GM19397 (cell line): ENCODE data around the gene CLCN6.

Source experiments
- ATAC-seq: cut with Tn5 transposase; IDR thresholded peaks from one replicate; pipeline ENCODE4 v1.9.1; 2021; ENCODE audit warnings: mild to moderate bottlenecking, moderate library complexity; ENCODE audit not compliant: unreplicated experiment

CLCN6 gene, protein sequence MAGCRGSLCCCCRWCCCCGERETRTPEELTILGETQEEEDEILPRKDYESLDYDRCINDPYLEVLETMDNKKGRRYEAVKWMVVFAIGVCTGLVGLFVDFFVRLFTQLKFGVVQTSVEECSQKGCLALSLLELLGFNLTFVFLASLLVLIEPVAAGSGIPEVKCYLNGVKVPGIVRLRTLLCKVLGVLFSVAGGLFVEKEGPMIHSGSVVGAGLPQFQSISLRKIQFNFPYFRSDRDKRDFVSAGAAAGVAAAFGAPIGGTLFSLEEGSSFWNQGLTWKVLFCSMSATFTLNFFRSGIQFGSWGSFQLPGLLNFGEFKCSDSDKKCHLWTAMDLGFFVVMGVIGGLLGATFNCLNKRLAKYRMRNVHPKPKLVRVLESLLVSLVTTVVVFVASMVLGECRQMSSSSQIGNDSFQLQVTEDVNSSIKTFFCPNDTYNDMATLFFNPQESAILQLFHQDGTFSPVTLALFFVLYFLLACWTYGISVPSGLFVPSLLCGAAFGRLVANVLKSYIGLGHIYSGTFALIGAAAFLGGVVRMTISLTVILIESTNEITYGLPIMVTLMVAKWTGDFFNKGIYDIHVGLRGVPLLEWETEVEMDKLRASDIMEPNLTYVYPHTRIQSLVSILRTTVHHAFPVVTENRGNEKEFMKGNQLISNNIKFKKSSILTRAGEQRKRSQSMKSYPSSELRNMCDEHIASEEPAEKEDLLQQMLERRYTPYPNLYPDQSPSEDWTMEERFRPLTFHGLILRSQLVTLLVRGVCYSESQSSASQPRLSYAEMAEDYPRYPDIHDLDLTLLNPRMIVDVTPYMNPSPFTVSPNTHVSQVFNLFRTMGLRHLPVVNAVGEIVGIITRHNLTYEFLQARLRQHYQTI

DNA sequence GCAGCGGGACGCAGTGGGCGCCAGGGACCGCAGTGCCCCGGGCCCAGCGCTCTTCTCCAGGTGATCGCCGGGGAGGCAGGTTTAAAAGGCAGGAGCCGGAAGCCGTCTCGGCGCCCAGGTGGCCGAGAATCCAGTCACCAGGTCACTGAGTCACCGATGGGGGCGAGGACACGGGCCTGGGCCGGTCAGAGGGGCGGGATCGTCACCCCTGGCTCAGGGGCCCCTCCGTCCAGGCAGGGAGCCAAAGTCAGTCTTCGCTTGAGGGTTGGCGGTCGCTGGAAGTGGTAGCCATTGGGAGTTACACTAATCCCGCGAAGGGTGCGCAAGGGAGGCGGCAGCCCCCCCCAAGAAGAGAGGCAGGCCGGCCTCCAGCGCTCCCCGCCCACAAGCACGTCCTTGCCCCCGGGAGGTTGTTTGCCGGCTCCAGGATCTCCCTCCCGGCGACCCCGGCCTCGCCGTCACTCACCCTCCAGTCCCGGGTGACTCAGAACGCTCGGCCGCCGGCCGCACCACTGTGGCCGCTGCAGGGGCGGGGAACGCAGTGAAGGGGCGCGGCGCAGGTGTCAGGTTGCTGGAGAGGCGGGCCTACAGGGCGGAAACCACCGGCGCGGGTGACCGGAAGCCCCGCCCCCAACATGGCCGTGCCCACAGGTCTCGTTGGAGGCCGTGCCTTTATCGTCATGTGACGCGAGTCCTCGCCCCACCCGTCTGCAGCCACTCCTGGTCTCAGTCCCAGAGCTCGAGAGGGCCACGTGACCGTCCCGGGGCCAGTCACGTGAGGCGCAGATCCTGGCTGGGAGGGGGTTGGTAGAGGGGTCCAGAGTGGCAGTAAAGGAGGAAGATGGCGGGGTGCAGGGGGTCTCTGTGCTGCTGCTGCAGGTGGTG is at the start of gene CLCN6, which contains the start of gene MTHFR:
Gene CLCN6, plus strand, starts transcription at position 770 of the 885 bp plus-strand sequence. Its CDS starts 72 bp downstream, at position 842.
Gene MTHFR, minus strand, starts transcription at position 543 of the 885 bp plus-strand sequence. CDS start 2,848 bp downstream, outside the sequence.
- peak; percentile 84 for ATAC-seq

DNA sequence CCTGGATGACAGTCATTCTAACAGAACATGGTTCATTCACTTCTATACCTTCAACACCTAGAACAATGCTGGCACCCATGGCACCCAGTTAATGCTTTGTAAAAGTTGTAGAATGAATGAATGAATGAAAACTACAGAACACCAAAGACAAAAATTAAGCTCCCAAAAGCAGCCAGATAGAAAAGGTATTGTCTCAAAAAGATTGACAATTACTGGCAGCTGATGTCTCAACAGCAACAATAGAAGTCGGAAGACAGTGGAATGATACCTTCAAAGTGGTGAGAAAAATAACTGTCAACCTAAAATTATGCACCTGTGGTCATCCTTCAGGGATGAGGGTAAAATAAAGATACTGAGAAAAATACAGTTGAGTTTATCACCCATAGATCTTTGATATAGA is 48.9 kb upstream of the CLCN6 start:
- ATAC-seq = no peak

GRCh38 chr1:11759791-11760190 is 46.2 kb upstream of the CLCN6 start:
- no peak for ATAC-seq

DNA sequence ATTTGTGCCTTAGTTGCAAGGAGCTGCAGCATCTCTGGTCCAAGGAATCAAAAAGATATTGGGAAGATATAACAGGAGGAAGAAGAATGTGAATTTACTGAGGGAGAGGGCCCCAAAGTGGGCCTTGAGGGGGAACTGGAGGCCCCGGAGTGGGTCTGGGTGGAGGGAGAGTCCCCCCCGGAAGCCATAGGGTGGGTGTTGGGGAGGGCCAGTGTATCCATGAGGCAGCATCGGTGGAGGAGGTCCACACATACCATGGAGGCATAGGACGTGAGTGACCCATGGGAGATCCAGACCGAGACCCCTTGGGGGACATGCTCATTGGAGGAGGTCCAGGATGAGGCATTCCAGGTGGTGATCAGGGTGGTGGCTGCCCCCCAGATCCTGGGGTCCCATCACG is 44.7 kb upstream of the CLCN6 start:
- no peak for ATAC-seq

DNA sequence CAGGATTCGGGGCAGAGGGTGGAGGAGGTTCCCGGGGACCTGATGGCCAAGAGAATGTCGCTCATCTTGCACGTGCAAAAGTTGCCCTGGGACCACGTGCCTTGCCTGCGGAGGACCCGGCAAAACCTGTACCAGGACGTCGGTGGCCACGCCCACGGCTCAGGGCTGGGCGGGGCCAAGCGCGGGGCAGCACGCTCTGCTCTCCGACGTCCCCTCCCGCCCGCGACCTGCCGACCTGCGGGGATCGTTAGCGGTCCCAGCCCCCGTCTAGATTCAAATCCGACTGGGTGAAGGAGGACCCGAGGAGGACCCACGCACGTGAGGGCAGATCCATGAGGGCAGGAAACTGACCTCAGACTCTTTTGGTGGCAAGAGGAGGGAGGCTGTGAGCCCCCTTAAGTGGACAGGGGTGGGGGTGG is 44.0 kb upstream of the CLCN6 start, which contains the start of gene C1orf167:
Gene C1orf167, plus strand, starts transcription at position 206 of the 419 bp plus-strand sequence. CDS start 2,208 bp downstream, outside the sequence.
- no peak for ATAC-seq

DNA sequence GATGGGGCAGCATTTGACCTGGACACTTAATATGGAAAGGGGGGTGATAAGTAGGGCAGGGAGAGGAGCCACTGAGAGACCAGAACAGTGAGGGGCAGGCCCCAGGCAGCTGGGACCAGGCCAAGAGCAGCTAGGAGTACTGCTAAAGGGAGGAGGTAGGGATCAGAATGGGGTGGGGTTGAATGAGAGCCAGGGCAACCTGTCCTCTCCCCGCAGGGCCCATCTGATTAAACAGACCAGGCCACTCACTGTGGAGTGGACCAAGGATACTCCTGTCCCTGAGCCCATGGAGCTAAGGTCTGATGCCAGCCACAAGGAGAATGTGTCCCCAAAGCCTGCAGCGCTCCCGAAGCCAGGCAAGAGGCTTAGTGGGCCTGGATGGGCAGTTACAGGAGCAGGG is 41.9 kb upstream of the CLCN6 start:
- ATAC-seq = no peak

DNA sequence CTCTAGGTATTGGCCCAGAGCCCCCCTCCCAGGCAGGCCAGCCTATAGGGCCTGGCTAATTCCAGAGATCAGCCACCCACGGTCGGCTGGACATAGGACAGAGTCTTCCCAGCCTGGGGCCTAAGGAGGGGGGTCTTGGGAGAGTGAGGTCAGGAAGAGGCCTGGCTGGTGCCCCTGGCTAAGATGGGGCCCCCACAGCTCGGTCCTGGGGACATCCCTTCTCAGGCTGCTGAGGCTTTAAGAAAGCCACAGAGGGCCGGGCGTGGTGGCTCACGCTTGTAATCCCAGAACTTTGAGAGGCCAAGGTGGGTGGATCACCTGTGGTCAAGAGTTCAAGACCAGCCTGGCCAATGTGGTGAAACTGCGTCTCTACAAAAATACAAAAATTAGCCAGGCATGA is 41.5 kb upstream of the CLCN6 start:
- no peak for ATAC-seq

GRCh38 chr1:11765661-11766428 is 40.1 kb upstream of the CLCN6 start:
- ATAC-seq = no peak

DNA sequence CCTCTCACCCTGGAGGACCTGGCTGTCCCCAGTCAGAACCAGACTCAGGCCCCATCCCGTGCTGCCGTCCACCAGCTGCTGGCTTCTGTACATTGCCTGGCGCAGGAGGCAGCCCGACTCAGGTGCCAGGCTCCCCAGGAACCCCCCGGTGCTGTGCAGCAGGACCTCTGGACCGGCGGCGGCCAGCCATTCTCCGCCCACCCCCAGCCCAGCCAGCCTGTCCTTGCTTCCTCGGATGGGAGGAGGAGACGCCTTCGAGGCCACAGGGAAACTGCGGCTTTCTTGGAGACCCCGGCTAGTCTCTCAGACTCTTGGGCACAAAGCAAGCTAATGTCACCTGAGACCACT is 39.6 kb upstream of the CLCN6 start:
- no peak for ATAC-seq

- ATAC-seq = no peak
These were observed 37.9 kb upstream of the CLCN6 start for GRCh38 chr1:11767922-11768704.

GRCh38 chr1:11768821-11769220 is 37.2 kb upstream of the CLCN6 start:
- no peak for ATAC-seq

GRCh38 chr1:11769274-11769673 is 36.7 kb upstream of the CLCN6 start:
- no peak for ATAC-seq

- no peak for ATAC-seq
These were observed 36.0 kb upstream of the CLCN6 start for GRCh38 chr1:11770011-11770410.

DNA sequence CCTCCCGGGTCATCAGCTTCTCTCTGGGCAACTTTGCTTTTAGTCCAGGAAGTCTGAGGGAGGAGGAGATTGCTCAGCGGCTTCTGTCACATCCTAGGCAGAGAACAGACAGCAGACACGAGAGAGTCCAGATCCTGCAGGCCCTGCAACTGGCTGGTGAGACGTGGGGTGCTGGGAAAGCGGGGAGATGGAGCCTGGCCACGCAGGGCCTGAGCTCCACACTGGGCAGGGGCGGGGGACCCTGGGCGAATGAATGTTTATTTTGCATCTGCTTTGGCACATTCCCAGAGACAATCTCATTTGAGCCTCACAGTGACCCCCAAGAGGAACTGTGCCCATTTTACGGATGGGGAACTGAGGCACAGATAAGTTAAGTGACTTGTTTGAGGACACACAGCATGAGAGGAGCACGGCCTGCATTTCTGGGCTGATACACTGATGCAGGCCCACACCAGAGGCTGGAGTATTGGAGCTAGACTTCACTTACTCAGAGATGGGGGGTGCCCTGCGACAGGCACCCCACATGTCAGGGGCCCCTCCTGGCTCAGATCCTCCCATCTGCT is 34.4 kb upstream of the CLCN6 start:
- no peak for ATAC-seq

GRCh38 chr1:11772458-11772857 is 33.5 kb upstream of the CLCN6 start:
- no peak for ATAC-seq

GRCh38 chr1:11774753-11775152 is 31.2 kb upstream of the CLCN6 start:
- no peak for ATAC-seq

DNA sequence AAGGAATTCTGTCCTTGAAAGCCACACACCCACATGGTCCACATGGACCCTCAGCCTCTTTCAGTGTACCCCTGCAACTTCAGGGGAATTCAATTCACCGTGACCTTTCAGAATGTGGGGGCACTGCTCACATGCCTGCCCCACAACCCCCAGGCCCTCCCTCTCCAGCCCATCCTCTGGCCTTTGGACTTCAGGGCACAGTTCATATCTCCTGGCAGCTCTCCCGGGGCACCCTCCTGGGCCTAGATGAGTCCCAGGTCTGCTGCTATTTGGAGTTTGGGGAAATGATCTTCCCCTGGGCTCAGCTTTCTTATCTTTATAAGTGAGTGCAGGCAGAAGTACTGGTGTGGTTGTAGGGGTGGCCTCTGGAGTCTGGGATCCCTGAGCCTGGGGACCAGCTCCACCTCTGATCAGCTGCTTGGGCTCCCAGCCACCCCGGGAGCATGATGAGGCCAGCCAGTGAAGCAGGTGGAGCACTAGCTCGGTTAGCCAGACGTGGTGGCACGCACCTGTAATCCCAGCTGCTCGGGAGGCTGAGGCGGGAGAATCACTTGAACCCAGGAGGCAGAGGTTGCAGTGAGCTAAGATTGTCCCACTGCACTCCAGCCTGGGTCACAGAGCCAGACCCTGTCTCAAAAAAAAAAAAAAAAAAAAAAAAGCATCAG is 28.2 kb upstream of the CLCN6 start:
- no peak for ATAC-seq

DNA sequence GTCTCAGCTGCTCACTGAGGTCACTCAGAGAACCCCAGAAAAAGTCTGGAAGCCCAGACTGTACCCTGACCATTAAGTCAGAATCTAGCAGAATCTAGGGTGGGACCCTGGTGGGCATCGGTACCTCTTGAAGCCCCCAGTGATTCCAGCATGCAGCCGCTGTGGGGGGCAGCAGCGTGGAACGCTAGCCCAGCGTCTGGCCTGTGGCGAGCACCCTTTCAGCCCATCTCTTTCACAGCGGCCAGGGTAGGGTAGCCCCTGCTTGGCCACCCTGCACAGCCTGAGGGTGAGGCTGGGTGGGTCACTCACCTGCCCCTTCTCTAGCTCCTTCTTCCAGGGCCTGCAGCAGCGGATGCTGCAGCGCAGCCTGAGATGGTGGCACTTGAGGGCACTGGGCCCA is 27.7 kb upstream of the CLCN6 start:
- no peak for ATAC-seq
